SK-N-MC (cell line): Measurements from ENCODE around the gene BAG2.

ENCODE experiments used
- EZH2 ChIP-seq: fragments of 200-600 bp; sonication (generic); IDR thresholded peaks from one replicate; pipeline ENCODE4 v1.6.1; 2017; ENCODE audit warnings: antibody characterized with exemption
- POLR2AphosphoS5 ChIP-seq: IDR thresholded peaks from 2 replicates; pipeline ENCODE4 v1.6.1; 2012; ENCODE audit warnings: mild to moderate bottlenecking, low read depth, low read length, borderline replicate concordance

DNA sequence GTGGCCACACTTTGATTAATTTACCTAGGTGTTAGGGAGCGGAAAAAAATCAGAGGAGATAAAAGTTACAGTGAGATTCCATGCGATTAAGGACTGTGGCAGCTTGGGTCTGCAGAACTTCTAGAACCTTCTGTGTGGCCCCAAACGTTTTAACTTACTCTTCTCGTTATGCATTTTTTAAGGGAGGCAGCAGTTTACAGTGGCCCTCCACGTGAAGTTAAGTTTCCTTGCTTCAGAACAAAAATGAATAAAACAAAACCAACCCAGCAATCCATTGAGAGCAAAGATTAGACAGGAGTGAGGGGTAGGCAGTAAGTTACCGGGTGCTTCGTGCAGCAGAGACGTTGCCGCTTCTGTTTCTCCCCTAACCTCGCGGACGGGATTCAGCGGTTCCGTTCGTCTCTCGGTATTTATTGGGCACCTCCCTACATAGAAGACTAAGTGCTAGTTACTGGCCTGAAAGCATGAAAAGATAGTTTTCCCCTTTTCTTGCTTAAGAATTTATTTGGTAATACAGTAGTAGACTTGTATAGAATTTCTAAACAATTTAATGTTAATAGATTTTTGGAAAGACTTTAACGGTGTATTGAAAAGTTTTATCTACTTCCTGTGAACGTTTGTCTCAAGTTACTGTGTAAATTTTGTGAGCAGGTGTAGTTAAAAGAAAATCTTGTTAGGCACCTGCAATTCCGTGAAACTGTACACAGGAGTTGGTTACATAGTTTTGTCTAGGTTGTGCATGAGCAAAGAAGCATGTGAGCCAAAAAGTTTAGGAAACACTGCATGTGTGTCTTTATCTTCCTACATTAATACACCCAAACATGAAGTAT is 1.1 kb downstream of the BAG2 start:
- TF ChIP-seq POLR2AphosphoS5: no peak; the same call in 1 of the 2 replicates
- TF ChIP-seq EZH2: no peak
